Activated T-cell treated with anti-CD3 and anti-CD28 coated beads for 24 hours (primary cell): ENCODE measurements around the gene PPM1M.
A peak's percentile ranks its signal among the peaks of the same experiment; 100 is the strongest.

Experiments used
- DNase-seq: peaks from one replicate; pipeline ENCODE4 v3.0.0-alpha.2; 2020; ENCODE audit warnings: low read depth

Gene PPM1M

GRCh38 chr3:52245322-52246263 lies at the start of gene PPM1M:
Gene PPM1M (plus strand): TSS chr3:52245759. CDS start chr3:52245825, 66 bp downstream.
- no peak for DNase-seq

- no peak for DNase-seq
Measured at GRCh38 chr3:52195823-52196331, 49.7 kb upstream of the PPM1M start.

GRCh38 chr3:52196977-52197376 lies 48.6 kb upstream of the PPM1M start:
- DNase-seq: no peak

- no peak for DNase-seq
Measured at GRCh38 chr3:52197499-52197841, 48.1 kb upstream of the PPM1M start.

DNA sequence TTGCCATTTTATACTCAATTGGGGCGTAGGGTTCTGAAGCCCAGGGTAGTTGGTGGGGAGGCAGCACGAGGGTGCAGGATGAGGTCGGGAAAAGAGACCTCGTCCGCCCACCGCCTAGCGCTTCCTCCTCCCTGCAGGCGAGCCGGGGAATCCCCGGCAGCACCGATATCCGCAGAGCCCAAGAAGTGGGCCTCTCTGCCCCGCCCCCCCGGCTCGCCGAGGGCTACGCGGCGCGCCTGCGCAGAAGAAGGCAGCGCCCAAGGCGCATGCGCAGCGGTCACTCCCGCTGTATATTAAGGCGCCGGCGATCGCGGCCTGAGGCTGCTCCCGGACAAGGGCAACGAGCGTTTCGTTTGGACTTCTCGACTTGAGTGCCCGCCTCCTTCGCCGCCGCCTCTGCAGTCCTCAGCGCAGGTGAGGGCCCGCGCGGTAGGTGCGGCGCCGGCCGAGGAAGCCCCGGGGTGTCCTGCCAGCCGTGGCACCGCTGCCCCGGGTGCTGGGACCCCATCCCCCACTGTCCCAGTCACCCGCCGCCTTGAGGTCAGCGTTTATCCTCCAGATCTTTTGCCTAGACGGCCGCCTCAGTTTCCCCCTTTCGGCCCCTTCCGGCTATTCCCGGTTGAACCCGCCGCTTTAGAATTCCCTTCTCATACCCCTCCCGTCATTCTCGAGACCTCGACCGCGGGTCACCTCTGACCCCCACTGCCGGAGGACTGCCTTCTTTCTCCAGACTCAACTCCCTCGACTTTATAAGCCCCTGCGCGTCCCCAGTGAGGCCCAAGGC lies 47.5 kb upstream of the PPM1M start, which contains the start of gene ALAS1:
TSS of gene ALAS1 (plus strand) at position 319 of the 784 bp plus-strand sequence. CDS start 1,082 bp downstream, outside the sequence.
- DNase-seq: peak; percentile 93

DNA sequence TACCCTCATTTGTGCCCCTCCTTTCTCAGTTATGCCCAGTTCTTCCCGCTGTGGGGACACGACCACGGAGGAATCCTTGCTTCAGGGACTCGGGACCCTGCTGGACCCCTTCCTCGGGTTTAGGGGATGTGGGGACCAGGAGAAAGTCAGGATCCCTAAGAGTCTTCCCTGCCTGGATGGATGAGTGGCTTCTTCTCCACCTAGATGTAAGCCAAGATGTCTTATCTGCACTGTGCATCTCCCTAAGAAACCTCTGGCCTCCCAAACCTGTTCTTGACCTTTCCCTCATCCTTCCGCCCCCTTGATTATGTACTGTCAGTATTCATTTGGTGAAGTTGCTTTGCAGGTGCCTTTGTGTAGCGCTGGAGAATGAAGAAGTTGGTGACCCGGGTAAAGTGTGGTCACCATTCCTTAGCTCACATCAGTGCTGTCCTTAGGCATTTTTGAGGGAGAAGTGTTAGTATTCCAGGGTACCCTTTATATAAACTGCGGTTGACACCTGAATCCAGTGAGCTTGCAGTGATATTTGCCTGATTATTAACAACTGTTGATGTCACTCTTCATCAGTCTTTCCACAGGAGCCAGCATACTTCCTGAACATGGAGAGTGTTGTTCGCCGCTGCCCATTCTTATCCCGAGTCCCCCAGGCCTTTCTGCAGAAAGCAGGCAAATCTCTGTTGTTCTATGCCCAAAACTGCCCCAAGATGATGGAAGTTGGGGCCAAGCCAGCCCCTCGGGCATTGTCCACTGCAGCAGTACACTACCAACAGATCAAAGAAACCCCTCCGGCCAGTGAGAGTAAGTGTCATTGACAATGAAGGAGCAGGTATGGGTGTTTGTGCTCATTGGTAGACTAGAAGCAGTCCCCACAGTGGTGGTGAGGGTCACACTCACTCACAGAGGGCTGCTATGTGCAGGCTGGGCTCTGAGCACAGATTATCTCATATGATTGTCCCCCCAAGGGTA lies 46.6 kb upstream of the PPM1M start:
- no peak for DNase-seq

- DNase-seq: no peak
Measured at GRCh38 chr3:52200981-52201679, 44.4 kb upstream of the PPM1M start.

DNA sequence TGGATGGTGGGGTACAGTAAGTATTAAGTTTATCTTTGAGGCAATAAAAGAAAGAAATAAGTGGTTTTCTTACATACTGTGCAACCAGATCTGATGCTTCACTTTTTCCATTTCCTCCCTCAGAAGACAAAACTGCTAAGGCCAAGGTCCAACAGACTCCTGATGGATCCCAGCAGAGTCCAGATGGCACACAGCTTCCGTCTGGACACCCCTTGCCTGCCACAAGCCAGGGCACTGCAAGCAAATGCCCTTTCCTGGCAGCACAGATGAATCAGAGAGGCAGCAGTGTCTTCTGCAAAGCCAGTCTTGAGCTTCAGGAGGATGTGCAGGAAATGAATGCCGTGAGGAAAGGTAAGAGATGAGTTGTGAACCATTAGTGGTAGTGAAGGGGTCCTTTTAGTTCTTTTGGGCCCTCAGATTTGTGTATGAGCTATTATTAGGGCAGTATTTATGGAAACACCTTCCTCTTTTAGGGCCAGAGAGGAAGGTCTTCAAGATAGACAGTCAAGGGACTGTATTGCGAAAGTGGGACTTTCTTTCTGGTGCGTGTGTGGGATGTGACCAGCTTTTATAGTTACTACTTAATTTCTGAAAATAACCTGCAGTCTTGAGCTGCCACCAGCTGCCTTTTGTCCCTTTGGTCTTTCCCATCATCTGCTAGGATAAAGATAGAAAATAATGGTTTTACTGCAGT lies 43.0 kb upstream of the PPM1M start:
- no peak for DNase-seq

GRCh38 chr3:52203701-52204100 lies 41.9 kb upstream of the PPM1M start:
- no peak for DNase-seq

- no peak for DNase-seq
Measured at GRCh38 chr3:52204337-52205073, 41.1 kb upstream of the PPM1M start.

- no peak for DNase-seq
Measured at GRCh38 chr3:52205727-52206372, 39.7 kb upstream of the PPM1M start.

DNA sequence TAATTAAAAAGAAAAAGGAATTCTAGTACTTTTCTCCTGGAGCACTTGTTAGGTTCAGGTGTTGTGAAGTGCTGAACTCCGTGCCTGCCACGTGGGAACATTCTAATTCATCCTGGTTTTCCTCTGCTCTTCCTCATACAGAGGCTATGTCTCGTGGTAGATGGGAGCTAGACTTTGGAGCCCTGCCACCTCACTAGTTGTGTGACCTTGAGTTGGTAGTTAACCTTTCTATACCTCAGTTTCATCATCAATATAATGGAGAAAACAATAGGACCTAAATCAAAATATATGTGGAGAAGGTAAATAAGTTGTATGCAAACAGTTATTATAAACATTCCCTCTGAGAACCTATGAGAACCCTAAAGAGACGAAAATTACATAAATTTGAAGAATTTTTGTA lies 37.0 kb upstream of the PPM1M start:
- no peak for DNase-seq

GRCh38 chr3:52210037-52210436 lies 35.5 kb upstream of the PPM1M start:
- no peak for DNase-seq

DNA sequence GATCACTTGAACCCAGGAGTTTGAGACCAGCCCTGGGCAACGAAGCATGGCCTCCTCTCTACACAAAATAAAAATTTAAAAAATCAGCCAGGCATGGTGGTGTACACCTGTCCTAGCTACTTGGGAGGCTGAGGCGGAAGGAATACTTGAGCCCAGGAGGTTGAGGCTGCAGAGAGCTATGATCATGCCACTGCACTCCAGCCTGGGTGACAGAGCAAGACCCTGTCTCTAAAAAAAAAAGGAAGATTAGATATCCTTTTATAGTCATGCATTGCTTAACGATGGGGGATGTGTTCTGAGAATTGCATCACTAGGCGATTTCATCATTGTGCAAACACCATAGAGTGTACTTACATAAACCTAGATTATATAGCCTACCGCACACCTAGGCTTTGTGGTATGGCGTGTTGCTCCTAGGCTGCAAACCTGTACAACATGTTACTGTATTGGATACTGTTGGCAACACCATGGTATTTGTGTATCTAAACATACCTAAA lies 35.0 kb upstream of the PPM1M start:
- no peak for DNase-seq

DNA sequence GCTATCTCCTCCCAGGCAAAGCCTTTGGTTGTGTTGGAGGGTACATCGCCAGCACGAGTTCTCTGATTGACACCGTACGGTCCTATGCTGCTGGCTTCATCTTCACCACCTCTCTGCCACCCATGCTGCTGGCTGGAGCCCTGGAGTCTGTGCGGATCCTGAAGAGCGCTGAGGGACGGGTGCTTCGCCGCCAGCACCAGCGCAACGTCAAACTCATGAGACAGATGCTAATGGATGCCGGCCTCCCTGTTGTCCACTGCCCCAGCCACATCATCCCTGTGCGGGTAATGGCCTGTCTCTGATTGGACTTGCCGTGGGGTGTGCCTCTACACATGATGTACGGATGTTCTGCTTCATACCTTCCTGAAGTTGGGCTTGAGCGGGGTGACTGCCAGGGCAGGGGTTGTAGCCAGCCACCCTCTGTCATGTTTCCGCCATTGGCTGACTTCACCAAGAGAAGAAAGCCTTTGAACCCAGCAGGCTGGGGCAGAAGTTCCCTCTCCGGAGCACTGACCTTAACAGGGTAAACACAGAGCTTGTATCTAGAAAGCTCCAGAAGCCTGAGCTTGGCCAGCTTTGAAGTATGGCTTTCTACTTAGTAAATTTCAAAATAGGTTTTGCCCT lies 34.2 kb upstream of the PPM1M start:
- DNase-seq: no peak

DNA sequence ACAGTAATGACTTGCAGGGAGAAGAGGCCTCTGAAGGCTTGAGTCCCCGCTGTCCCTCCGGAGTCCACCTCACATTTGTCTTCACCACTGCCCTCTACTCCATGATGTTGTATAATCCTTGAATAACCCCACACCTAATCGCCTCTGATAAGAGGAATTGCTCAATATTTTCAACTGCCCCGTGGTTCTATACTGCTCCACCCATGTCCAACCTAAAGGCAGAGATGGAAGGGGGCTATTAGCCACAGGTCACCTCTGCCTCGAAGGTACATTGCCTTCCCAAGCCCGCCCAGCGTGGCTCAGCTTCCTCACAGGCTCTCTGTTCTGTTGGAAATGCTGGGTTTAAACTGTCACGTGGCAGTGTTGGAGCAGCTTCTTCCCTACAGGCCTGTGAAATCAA lies 32.6 kb upstream of the PPM1M start:
- DNase-seq: no peak

DNA sequence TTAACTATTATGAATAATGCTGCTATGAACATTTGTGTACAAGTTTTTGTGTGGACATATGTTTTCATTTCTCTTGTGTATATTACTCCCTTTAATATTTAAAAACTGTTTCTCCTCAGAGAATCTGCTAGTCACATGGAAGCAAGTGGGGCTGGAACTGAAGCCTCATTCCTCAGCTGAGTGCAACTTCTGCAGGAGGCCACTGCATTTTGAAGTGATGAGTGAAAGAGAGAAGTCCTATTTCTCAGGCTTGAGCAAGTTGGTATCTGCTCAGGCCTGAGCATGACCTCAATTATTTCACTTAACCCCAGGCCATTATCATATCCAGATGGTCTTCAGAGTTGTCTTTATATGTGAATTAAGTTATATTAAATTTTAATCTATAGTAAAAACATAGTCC lies 31.7 kb upstream of the PPM1M start:
- DNase-seq: no peak

DNA sequence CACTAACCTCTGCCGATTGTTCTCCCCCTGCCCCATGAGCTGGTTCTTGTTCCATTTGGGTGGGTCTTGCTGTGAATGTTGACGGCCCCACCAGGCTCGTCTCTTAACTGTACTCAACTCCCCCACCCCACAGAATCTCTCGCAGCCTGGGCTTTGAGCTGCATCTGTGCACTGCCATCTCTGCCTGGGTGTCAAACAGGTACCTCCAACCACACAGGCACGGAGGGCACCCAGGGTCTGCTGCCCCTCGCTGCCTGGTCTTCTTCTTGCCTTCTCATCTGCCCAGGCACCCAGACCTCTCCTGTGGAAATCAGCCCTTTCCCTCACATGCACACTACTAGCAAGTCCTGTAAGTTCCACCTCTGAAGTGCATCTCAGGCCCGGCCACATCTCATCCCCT lies 30.2 kb upstream of the PPM1M start:
- no peak for DNase-seq
